Ishikawa (cell line): ENCODE measurements around the gene GNL1.

Experiments
- CEBPB ChIP-seq: IDR thresholded peaks from 2 replicates; pipeline ENCODE4 v1.6.1; 2012
- CREB1 ChIP-seq: IDR thresholded peaks from 2 replicates; pipeline ENCODE4 v1.6.1; 2012; ENCODE audit warnings: low read depth
- EGR1 ChIP-seq: IDR thresholded peaks from 2 replicates; pipeline ENCODE4 v1.6.1; 2012
- EP300 ChIP-seq: IDR thresholded peaks from 2 replicates; pipeline ENCODE4 v1.6.1; 2012; ENCODE audit warnings: borderline replicate concordance
- FOXM1 ChIP-seq: IDR thresholded peaks from 2 replicates; pipeline ENCODE4 v1.6.1; 2012; ENCODE audit warnings: low read depth, borderline replicate concordance
- MAX ChIP-seq: IDR thresholded peaks from 2 replicates; pipeline ENCODE4 v1.6.1; 2012
- TCF12 ChIP-seq: IDR thresholded peaks from 2 replicates; pipeline ENCODE4 v1.6.1; 2012; ENCODE audit warnings: low read depth
- USF1 ChIP-seq: IDR thresholded peaks from 2 replicates; pipeline ENCODE4 v1.6.1; 2012

- no peak for TF ChIP-seq USF1
- no peak for TF ChIP-seq CREB1
- TF ChIP-seq EP300, result no peak
- TF ChIP-seq FOXM1, result no peak
- no peak for TF ChIP-seq MAX
- TF ChIP-seq CEBPB, result no peak
- no peak for TF ChIP-seq TCF12
- no peak for TF ChIP-seq EGR1
Observed at GRCh38 chr6:30533460-30534294, 22.6 kb downstream of the GNL1 start.
